Endothelial cell of umbilical vein (primary cell): Measurements from ENCODE around the gene TNPO3.

Source experiments
- CTCF ChIP-seq, 2 donors: IDR thresholded peaks; 1 replicate in 1 of 2; 2 replicates in 1 of 2; pipeline ENCODE4 v1.5.1; 2011; ENCODE audit warnings: low read length in 2 of 2, mild to moderate bottlenecking in 2 of 2, moderate library complexity in 2 of 2, control low read depth in 1 of 2, inconsistent platforms in 1 of 2, low read depth in 1 of 2; ENCODE audit not compliant: insufficient read depth in 1 of 2; ENCODE audit errors: extremely low read depth in 1 of 2
- GATA2 ChIP-seq: IDR thresholded peaks from 2 replicates; pipeline ENCODE4 v1.7.0; 2011; ENCODE audit warnings: low read depth, mild to moderate bottlenecking, moderate library complexity, mixed read lengths, low read length; ENCODE audit not compliant: insufficient read length, insufficient read depth
- MAX ChIP-seq: IDR thresholded peaks from 2 replicates; pipeline ENCODE4 v1.6.1; 2011; ENCODE audit not compliant: insufficient read depth, insufficient read length

DNA sequence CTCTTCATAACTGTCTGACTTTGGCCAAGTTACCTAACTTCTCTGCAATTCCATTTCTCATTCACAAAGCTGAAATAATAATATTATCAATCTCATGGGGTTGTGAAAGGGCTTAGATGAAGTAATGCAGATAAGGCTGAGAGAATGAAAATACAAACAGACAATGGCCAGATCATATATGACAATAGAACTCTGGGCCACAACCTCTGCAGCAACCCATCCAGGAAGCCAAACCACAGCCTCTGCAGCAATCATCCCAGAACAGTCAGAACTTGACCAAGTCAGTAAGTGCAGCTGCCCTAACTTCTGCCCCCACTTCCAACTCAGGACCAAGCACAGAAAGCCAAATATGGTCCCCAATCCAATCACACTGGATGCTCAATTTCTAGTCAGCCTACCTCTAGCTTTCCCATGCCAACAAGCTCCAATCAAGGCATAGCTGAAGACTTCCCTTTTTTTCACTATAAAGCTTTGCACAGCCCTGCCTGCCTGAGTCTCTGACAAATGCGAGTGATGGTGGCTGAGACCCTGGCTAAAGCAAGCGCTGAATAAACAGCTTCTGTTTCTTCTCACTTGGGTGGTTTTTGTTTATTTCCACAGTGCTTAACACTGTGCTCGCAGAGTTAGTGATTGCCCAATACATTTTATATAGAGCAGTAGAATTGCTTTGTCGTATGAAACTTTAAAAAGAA is 34.8 kb upstream of the TNPO3 start:
- TF ChIP-seq GATA2 (no peak), CTCF (IDR thresholded peaks at IDR 0.05; ENCODE audit: extremely low read depth in 1 of 2, insufficient read depth in 1 of 2, low read depth in 1 of 2, low read length in 2 of 2) (no peak), MAX (no peak)
